ENCODE measurements around the gene AMMECR1.

DNA sequence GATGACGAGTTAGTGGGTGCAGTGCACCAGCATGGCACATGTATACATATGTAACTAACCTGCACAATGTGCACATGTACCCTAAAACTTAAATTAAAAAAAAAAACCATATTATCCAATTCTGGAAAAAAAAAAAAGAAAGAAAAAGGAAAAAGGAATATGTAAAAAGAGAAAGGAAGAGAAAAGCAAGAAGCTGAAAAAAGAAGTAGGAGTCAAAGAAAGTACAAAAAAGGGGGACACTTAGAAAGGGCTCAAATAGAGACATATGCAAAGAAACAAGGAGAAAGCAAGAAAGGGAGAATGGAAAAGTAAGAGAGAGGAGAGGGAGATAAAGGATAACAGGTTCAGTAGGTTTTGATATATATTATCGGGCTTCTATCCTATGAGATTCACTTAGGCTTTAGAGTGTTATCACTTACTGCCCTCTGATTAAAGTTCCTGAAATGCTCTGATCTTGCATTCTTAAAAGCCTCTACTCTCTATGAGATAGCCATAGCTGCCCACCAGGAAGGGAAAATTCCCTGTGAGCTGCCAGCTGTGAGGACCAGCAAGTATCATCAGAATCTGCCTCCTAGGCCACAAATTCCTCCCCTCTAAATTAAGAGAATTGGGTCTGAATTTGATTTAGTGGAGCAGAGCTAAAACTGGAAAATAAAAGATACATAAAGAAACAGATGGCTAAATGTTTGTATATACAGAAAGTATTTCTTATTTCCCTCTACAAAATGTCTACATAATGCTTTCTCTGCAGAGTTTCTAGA, 95.2 kb downstream of the AMMECR1 start:
- TF ChIP-seq POLR2A (IDR thresholded peaks at IDR 0.05), result no peak
- TF ChIP-seq, protein P1, sequence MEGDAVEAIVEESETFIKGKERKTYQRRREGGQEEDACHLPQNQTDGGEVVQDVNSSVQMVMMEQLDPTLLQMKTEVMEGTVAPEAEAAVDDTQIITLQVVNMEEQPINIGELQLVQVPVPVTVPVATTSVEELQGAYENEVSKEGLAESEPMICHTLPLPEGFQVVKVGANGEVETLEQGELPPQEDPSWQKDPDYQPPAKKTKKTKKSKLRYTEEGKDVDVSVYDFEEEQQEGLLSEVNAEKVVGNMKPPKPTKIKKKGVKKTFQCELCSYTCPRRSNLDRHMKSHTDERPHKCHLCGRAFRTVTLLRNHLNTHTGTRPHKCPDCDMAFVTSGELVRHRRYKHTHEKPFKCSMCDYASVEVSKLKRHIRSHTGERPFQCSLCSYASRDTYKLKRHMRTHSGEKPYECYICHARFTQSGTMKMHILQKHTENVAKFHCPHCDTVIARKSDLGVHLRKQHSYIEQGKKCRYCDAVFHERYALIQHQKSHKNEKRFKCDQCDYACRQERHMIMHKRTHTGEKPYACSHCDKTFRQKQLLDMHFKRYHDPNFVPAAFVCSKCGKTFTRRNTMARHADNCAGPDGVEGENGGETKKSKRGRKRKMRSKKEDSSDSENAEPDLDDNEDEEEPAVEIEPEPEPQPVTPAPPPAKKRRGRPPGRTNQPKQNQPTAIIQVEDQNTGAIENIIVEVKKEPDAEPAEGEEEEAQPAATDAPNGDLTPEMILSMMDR (IDR thresholded peaks at IDR 0.05), result no peak
- TF ChIP-seq EP300 (IDR thresholded peaks at IDR 0.05), result no peak

Measured in upper lobe of left lung (tissue), 4 donors.